HG03565 (cell line): Measurements from ENCODE around the gene DOCK10.
A peak's percentile ranks its signal among the peaks of the same experiment; 100 is the strongest.

Experiments used
- ATAC-seq: cut with Tn5 transposase; IDR thresholded peaks from one replicate; pipeline ENCODE4 v1.9.1; 2021; ENCODE audit warnings: mild to moderate bottlenecking, moderate library complexity; ENCODE audit not compliant: unreplicated experiment

The DOCK10 gene

DNA sequence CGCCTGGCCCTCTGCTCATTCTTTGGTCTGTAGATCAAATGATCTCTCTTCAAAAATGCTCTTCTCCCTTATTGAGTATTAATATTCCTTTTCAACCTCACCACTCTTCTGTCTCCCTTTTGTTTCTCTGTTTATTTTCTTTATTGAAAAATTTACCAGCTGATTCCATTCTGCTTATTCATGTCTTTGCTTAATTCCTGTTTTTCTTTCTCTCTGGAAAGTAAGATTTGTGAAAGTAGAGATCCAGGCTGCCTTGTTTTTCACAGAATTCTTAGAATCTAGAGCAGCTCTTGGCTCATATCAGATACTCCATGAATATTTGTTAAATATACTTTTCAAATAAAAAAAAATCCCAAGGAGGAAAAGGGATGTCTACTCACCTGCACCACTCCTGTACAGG lies 157.0 kb downstream of the DOCK10 start:
- no peak for ATAC-seq

DNA sequence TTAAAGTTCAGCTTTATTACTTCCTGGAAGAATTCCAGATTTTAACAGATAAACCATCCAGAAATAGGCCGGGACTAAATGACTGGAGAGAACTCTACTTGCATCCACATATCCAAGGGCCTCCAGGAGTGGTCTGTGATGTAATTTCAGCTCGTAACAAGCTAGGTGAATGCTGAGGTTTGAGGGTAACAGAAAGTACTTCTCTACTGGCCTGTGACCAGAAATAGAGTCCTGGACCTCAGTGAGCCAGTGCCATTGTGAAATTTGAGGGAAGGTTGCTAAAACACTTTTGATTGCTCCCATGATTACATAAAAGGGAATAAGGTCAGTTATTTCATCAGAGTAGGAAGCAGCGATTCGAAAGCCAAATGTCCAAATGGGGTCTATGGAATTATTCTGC lies 158.1 kb downstream of the DOCK10 start:
- ATAC-seq: no peak

DNA sequence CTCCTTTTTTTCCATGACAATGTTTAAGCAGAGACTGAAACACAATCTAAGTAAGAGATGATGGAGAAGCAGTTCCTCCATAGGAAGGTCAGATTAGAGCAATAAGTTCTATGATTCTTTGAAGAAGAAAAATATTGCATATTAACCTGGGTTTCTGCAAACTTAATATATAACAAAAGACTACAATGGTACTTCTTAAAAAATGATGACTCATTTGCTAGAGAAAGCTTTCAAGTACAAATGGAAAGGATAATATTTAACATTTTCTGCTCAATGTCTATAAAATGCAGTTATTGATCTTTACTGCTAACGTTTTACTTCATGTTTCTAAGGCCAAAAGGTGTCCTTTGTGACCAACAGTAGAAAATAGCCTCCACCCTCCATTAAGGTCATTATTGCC lies 158.6 kb downstream of the DOCK10 start:
- ATAC-seq: no peak

DNA sequence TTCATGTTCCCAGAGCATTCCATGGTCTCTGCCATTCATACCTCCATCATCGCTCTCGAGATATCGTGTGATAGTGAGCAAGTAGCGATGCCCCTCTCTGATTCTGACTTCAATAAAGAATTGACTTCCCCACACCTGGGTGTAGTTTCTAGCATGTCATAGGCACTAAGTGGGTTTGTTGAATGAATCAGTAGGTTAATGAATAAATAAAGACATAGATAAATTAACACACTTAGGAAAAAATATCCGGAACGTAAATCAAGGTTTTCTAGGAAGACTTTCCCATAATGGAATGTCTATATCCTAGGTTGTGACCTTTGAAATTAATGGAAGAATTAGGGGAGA lies 159.1 kb downstream of the DOCK10 start:
- no peak for ATAC-seq

DNA sequence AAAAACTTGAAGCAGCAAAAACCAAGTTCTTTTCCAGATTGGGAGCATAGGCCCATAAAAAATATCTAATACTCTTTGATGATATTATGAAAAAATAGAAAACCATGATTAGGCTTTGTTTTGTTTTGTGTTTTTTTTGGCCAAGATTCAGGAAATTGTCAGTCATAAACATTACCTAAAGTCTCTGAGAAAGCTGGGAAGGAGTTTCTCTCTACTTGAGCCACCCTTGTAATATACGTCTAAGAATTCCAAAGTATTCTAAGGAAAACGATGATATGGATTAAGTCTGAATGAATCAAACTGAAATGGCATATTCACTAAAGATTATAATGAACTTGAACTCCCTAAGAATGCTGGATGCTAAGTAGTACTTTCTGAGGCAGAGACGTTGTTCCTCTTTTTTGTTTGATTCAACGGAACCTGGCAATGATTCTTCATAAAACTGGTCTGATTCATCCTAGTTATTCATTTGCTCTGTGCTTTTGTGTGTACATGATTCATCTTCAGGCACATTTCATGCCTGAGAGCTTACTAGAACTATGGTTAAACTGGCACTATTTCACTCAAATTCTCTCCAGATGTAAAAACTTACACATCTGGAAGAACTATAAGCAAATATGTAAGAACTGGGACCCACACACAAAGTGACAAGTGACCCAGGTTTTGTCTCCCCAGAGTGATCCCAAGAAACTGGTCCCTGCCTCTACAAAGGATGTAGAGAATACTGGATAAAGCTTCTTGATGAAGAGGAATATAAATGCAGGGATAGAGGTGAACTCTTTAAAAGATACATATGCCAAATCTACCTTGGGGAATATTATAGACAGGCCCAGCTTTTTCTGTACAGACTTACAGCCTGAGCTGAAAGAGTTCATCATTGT lies 159.7 kb downstream of the DOCK10 start:
- no peak for ATAC-seq

DNA sequence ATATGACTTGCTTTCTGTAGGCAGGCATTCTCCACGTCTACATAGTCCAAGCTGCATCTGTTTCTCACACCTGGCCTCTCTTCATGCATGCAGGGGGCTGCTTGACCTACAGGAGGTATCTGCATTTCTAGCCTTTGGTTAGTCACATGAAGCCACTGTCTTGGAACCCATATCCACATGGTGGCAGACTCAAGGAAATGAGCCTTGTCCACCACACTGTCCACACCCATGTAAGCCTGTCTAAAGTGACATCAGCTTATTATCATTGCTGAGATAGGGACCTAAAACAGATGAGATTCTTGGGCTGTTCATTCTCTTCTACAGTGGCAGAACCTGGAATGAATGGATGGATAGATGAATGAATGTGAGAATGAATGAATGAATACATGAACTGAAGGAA lies 160.4 kb downstream of the DOCK10 start:
- ATAC-seq: no peak

DNA sequence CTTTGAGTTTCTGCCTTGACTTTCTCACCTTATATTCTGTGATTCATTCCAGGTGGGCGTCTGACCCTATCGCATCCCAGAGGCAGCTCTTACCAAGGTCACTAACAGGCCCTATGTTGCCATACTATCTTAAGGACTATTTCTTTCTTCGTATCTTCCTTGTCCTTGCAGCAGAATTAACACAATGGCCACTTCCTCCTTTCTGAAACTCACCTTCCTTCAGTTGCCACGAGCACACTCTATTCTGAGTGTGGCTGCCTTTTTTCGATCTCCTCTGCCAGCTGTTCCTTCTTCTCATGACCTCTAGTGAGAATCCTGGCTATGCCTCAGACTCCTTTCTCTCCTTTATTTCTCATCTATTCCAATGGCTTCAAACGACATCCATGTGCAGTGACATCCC lies 165.7 kb downstream of the DOCK10 start:
- no peak for ATAC-seq

DNA sequence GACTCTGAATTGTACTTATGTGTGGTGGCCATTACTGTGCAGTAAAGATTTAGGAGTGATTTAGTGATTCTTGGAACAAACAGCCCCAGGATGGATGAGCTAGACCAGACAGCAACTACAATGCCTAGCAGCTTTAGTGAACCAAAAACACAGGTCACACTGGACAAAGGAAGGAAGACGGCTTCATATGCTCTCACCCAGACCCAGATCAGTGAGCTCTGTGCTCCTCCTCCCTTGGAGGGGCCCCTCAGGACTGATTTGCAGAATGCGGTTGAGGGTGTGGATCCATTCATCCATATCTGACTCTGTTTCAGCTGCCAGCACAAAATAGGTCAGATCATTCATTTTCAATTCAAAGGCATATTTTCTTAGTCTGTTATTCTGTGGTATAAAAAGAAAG lies 166.4 kb downstream of the DOCK10 start:
- ATAC-seq: peak; percentile 75

DNA sequence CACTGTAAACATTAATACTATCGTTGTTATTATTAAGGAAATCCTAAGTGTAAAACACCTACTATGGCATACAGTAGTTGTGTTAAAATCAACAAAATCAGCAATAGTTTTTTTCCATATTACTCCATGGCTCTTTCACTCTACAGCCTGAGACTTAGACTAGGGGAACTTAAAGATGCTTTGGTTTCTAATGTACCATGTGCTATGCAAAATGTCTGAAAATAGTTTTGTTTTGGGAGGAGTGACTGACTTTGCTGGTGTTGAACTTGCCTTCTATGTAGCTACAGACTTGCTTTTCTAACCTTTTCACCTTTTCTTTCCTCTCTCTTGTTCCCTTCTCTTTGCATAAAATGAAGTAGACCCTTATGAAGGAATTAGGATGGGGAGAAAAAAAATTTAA lies 167.1 kb downstream of the DOCK10 start:
- no peak for ATAC-seq

DNA sequence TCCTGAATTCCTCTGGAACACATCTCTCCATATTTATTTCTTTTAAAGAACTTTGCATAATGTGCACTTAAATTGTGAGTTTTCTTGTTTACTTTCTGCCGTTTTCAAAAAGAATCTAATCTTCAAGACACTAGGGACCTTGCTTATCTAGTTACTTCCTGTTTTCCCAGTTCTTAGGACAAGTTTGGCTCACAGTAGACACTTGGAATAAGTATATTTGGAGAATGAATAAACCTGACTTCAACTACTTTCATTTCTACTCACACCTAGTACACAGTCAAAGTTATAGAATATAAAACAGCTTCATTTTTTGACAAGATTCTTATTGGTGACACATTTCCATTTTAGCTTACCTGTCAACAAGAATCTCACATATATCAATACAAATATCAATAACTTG lies 170.5 kb downstream of the DOCK10 start:
- ATAC-seq: no peak

DNA sequence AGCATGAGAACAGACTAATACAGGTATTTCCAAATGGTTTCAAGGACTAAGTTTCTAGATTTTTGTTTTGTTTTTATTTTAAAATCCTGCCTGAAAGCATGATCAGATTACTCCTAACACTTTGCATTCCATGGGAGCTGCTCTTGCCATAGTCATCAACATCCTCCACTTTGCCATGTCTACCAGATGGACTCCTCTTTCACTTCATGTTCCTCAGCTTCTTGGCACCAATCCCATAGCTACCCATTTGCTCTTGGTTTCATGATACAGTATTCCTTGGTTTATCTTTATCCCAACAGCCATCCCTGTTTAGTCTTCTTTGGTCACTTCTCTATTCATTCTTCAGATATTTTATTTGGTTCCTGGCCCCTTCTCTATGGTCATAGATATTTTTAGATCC lies 171.9 kb downstream of the DOCK10 start:
- no peak for ATAC-seq

DNA sequence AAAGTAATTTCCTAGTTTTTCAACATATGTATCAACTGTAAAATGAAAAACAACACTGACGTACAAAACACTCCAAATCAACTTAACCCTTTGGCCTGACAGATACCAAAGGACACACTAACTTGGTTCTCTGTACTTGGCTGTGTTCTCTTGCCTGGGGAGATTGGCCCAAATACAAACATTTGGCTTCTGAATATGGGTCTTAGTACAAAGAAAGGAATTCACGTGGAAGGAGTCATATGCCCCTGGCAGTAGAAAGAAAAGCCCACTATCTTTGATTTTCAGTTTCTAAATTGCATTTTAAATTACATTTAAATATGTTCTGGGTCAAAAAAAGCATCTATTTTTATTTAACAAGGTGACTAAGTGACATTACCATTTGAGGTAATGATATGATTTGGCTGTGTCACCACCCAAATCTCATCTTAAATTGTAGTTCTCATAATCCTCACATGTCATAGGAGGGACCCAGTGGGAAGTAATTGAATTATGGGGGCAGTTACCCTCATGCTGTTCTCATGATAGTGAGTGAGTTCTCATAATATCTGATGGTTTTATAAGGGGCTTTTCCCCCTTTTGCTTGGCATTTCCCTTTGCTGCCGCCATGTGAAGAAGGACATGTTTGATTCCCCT lies 172.6 kb downstream of the DOCK10 start:
- ATAC-seq: no peak

DNA sequence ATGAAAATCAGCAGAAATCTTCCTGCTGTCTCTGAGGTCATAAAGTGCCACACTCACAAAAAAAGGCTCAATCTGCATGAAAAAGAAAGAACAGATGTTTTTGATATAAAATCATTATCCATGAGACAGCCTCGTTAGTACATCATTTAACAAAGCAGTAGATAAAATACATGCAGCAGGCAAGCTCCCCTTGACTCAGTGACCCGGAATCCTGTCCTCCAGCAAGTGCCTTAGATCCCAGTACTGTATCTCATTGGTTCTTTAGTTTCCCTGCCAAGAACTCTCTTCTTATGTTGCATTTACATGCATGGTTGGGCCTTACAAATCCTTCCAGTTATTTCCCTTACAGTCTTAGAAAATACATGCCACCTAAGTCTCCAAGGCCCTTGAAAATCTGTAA lies 177.3 kb downstream of the DOCK10 start:
- no peak for ATAC-seq

DNA sequence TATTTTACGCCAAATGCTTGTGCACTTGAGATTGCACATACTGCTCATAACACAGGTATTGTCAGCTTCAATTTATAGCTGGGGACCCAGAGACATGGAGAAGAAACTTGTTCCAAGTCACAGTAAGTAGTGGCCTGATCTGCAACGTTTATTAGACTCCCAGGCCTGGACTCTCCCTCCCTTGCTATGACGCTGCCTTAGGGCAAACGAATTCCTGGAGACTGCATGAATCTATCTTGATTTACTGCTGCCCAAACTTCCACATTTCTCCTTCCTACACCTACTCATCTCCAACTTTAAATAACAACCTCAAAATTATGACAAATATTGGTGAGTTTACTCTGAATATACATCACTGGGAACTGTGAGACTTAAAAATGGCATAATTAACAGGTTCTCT lies 181.0 kb downstream of the DOCK10 start:
- ATAC-seq: no peak

DNA sequence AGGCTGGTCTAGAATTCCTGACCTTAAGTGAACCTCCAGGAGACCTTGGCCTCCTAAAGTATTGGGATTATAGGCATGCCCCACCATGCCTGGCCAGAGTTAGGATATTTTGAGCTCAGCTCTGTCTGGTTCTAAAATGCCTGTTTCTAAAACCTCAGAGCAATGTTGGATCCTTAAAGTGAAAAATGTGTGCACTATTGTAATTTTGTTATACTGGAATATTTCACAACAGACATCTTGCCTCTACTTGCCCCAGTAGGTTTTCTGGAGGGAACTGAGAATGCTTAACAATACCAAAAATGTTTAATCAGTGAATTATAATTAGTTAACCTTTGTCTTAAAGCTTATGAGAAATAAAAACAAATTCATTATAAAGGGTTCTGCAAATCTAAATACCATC lies 181.5 kb downstream of the DOCK10 start:
- ATAC-seq: no peak

DNA sequence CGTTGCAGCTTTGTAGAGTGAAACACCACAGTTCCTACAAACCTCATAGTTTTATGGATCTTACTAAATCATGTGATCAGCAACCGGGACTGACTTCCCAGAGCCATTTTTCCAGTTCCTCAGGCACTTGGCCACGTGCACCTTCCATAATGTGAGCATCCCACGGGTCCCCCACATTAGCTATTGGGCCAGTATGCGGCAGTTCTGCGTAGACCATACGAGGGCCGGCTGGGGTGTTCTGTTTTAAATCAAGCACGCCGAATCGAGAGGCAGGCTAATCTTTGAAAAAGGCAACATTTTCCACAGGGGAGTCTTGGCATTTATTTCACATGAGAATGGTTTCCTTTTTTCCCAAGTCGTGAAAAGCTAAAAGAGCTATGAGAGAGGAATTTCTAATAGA lies 190.5 kb downstream of the DOCK10 start:
- no peak for ATAC-seq

DNA sequence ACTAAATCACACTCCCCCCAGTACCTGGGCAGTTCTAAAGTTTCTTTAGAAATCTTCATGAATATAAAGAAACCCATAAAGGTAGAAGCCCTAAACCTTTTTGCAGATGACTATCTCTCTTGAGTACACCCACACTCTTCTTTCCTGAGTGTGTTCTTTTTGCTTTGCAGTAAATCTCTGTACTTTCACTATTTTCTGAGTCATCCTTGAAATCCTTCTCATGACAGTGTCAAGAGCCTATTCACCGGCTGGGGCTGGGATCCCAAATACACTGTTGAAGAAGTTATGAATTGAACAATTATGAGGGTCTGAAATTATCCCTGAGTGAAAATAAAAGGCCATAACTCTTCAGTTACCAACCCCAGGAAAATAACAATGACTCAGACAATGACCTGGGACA lies 192.2 kb downstream of the DOCK10 start:
- no peak for ATAC-seq

DNA sequence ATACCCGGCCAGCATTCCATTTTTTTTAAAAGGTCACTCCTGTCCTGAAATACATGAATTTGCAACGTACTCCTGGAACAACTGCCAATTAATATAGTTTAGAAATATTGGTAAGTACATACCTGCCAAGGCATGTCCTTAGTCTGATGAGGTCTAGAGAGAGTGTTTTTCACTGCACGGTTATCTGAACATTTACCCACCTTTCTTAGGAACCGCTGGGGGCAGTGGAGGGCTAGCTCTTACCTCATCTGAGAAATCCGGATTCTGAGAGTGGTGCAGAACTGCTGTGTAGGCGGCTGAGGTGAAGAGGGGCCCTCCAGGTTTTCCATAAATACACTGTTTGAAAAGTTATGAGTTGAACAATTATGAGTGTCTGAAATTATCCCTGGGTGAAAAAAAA lies 193.0 kb downstream of the DOCK10 start:
- no peak for ATAC-seq

DNA sequence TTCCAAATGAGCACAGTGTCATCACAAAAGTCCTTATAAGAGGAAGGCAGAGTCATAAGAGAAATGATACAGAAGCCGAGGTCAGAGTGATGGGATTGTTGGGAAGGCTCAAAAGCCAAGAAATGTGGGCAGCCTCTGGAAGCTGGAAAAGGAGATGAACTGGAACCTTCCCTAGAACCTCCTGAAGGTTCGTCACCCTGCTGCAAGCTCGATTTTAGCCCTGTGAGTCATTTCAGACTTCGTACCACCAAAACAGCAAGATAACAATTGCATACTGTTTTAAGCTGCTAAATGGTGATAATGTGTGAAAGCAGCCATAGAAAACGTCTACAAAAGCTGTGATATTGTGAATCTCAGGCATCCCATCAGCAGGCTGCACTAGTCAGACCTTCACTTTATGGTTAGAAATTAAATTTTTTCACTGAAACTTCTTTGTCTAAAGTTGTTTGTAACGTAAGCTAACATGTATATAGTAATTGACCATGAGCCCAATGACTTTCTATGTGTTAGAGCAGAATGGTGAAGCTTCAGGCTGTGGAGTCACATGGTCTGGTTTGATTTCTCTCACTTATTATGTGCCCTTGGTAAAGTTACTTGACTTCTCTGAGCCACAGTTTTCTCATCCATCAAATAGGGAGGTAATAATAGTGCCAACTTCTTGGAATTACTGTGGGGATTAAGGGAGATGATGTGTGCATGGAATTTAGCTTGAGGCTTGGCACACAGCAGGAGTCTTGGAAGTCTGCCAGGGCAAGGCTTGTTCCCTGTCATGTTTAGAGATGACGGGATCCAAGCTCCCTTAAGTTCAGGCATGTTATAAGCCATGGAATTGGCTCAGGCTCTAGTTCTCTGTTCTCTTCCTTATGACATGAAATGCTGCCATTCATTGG lies 194.1 kb downstream of the DOCK10 start:
- ATAC-seq: no peak

DNA sequence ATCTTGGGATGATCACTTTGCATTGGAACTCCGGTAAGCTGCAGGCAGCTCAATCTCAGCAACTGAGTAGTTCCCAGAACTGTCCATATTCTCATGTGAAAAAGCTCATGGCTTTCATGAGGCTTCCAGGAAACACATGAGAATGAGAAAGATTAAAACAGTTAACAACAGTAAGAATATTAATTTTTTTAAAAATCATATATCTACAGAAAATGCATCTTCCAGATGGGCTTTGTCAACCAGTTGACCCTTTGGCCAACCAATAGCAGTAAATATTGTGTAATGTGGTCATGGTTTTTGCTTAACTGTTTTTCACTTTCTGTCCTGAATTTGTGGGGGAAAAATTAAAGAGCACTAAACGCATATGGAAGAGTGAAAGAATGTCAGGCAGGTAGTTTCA lies 194.9 kb downstream of the DOCK10 start:
- ATAC-seq: no peak

DNA sequence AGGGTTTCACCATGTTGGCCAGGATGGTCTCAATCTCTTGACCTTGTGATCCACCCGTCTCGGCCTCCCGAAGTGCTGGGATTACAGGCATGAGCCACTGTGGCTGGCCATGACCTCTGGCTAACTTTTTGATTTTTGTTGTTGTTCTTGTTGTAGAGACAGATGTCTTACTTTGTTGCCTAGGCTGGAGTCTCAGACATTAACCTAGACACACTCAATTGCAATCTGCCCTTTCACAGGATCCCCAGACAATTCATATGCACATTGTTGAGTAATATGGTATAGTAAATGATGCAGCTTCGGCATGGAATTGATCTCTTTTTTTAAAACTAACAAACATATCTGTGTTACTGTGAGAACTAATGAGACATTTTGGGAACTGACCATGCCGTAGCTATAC lies 195.6 kb downstream of the DOCK10 start:
- no peak for ATAC-seq

DNA sequence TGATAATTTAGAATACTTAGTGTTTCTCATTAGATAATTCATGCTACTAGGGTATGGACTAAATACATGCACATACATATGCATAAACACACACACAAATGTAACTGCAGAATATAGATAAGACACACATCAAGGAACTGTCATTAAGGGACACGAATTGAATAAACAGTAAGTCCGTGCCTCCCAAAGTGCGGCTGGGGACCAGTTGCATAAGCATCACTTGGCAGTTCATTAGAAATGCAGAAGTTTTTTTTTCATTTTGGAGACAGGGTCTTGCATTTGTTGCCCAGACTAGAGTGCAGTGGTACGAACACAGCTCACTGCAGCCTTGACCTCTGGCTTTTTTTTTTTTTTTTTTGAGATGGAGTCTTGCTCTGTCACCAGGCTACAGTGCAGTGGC lies 196.1 kb downstream of the DOCK10 start:
- ATAC-seq: no peak
